HEK293 (cell line): ENCODE data around the gene CHST8.
"Not testable (repeated sequence)": the region's sequence is repeated elsewhere in the genome, so short reads cannot be mapped to it uniquely, and the experiment has no call there.

Source experiments
- CTCF ChIA-PET: fragments of 350-600 bp; formaldehyde crosslinking; extraction: SDS; loops from one replicate; lab custom pipeline; 2021; ENCODE audit warnings: antibody characterized with exemption; lab: Yijun Ruan, JAX
- POLR2A ChIA-PET: fragments of 300-600 bp; formaldehyde crosslinking; extraction: SDS; loops from one replicate; lab custom pipeline; 2020; ENCODE audit warnings: antibody characterized with exemption, inconsistent platforms; lab: Yijun Ruan, JAX
- H3K27ac ChIP-seq: fragments of 200-500 bp; sonication (Bioruptor generic); 2 replicates; pipeline ENCODE4 v1.5.1; 2014; ENCODE audit warnings: low read depth, low read length, control low read depth, inconsistent platforms; ENCODE audit errors: extremely low read depth
- H3K36me3 ChIP-seq, 2 experiments: fragments of 200-500 bp in 1 of 2; sonication (Bioruptor generic) in 1 of 2; 1 replicate in 1 of 2; 2 replicates in 1 of 2; pipeline ENCODE4 v1.5.1; 2014 to 2017; ENCODE audit warnings: inconsistent platforms in 2 of 2, low read length in 2 of 2; ENCODE audit not compliant: control insufficient read depth in 2 of 2, insufficient read depth in 1 of 2
- H3K4me1 ChIP-seq: fragments of 200-500 bp; sonication (Bioruptor generic); 2 replicates; pipeline ENCODE4 v1.5.1; 2014; ENCODE audit warnings: mild to moderate bottlenecking, low read length, inconsistent platforms; ENCODE audit not compliant: control insufficient read depth, insufficient read depth
- H3K4me3 ChIP-seq: 2 replicates; pipeline ENCODE4 v1.5.1; 2011; ENCODE audit warnings: low read depth, mild to moderate bottlenecking, control low read depth, low read length, moderate library complexity
- H3K9me3 ChIP-seq: fragments of 200-500 bp; sonication (Bioruptor generic); 2 replicates; pipeline ENCODE4 v1.5.1; 2014; ENCODE audit warnings: low read depth, low read length, inconsistent platforms; ENCODE audit not compliant: control insufficient read depth, insufficient read depth
- KLF1 ChIP-seq: fragments of 450-650 bp; formaldehyde crosslinking; IDR thresholded peaks from 2 replicates; pipeline ENCODE4 v1.5.1; 2016; ENCODE audit warnings: missing biosample characterization, missing genetic modification characterization
- KLF10 ChIP-seq: fragments of 450-650 bp; IDR thresholded peaks from 2 replicates; pipeline ENCODE4 v1.5.1; 2018; ENCODE audit warnings: missing biosample characterization, mild to moderate bottlenecking, missing genetic modification characterization
- MZF1 ChIP-seq: fragments of 450-650 bp; formaldehyde crosslinking; IDR thresholded peaks from 2 replicates; pipeline ENCODE4 v1.5.1; 2017; ENCODE audit warnings: missing biosample characterization, missing genetic modification characterization, borderline replicate concordance
- RBAK ChIP-seq: fragments of 450-650 bp; formaldehyde crosslinking; IDR thresholded peaks from 2 replicates; pipeline ENCODE4 v1.5.1; 2016; ENCODE audit warnings: missing biosample characterization, missing genetic modification characterization
- YY1 ChIP-seq: fragments of 450-650 bp; formaldehyde crosslinking; IDR thresholded peaks from 2 replicates; pipeline ENCODE4 v1.5.1; 2018; ENCODE audit warnings: missing biosample characterization, missing genetic modification characterization
- ZBTB17 ChIP-seq: fragments of 450-650 bp; formaldehyde crosslinking; IDR thresholded peaks from 2 replicates; pipeline ENCODE4 v1.5.1; 2016; ENCODE audit warnings: missing biosample characterization, missing genetic modification characterization
- ZBTB21 ChIP-seq: fragments of 450-650 bp; formaldehyde crosslinking; IDR thresholded peaks from 2 replicates; pipeline ENCODE4 v1.5.1; 2017; ENCODE audit warnings: missing biosample characterization, missing genetic modification characterization
- ZBTB44 ChIP-seq: fragments of 450-650 bp; IDR thresholded peaks from 2 replicates; pipeline ENCODE4 v1.5.1; 2018; ENCODE audit warnings: missing biosample characterization, mild to moderate bottlenecking, missing genetic modification characterization
- ZNF114 ChIP-seq: fragments of 450-650 bp; formaldehyde crosslinking; IDR thresholded peaks from 2 replicates; pipeline ENCODE4 v1.5.0; 2017; ENCODE audit warnings: missing biosample characterization, missing genetic modification characterization
- ZNF138 ChIP-seq: fragments of 450-650 bp; formaldehyde crosslinking; IDR thresholded peaks from 2 replicates; pipeline ENCODE4 v1.5.1; 2016; ENCODE audit warnings: missing biosample characterization, missing genetic modification characterization, borderline replicate concordance
- ZNF174 ChIP-seq: fragments of 450-650 bp; formaldehyde crosslinking; IDR thresholded peaks from 2 replicates; pipeline ENCODE4 v1.5.0; 2017; ENCODE audit warnings: missing biosample characterization, mild to moderate bottlenecking, missing genetic modification characterization
- ZNF221 ChIP-seq: fragments of 450-650 bp; formaldehyde crosslinking; IDR thresholded peaks from 2 replicates; pipeline ENCODE4 v1.5.1; 2017; ENCODE audit warnings: missing biosample characterization, missing genetic modification characterization, borderline replicate concordance
- ZNF24 ChIP-seq: fragments of 450-650 bp; formaldehyde crosslinking; IDR thresholded peaks from 2 replicates; pipeline ENCODE4 v1.5.1; 2016; ENCODE audit warnings: missing biosample characterization, missing genetic modification characterization
- ZNF274 ChIP-seq, 2 experiments: fragments of 200-500 bp in 1 of 2; fragments of 450-650 bp in 1 of 2; sonication (Bioruptor generic) in 1 of 2; formaldehyde crosslinking in 1 of 2; IDR thresholded peaks; 2 replicates each; pipeline versions ENCODE4 v1.5.1 to v1.6.1; 2014 to 2016; ENCODE audit warnings: borderline replicate concordance in 1 of 2, inconsistent platforms in 1 of 2, low read length in 1 of 2, missing biosample characterization in 1 of 2, missing genetic modification characterization in 1 of 2
- ZNF335 ChIP-seq: fragments of 450-650 bp; formaldehyde crosslinking; conservative IDR thresholded peaks from 2 replicates; pipeline ENCODE4 v1.5.1; 2016; ENCODE audit warnings: missing biosample characterization, missing genetic modification characterization
- ZNF362 ChIP-seq: fragments of 450-650 bp; formaldehyde crosslinking; IDR thresholded peaks from 2 replicates; pipeline ENCODE4 v1.5.1; 2016; ENCODE audit warnings: missing biosample characterization, missing genetic modification characterization
- ZNF37A ChIP-seq: fragments of 450-650 bp; IDR thresholded peaks from 2 replicates; pipeline ENCODE4 v1.5.1; 2018; ENCODE audit warnings: missing biosample characterization, missing genetic modification characterization
- ZNF658 ChIP-seq: fragments of 450-650 bp; formaldehyde crosslinking; IDR thresholded peaks from 2 replicates; pipeline ENCODE4; 2016; ENCODE audit warnings: missing biosample characterization, missing genetic modification characterization
- TF ChIP-seq, protein P1 (sequence below): fragments of 450-650 bp; formaldehyde crosslinking; IDR thresholded peaks from 2 replicates; pipeline ENCODE4 v1.5.1; 2016; ENCODE audit warnings: missing biosample characterization, missing genetic modification characterization
- TF ChIP-seq, protein P2 (sequence below): fragments of 450-650 bp; formaldehyde crosslinking; conservative IDR thresholded peaks from 2 replicates; pipeline ENCODE4 v1.5.1; 2016; ENCODE audit warnings: low read depth, missing biosample characterization, missing genetic modification characterization
- TF ChIP-seq, protein P3 (sequence below): fragments of 450-650 bp; formaldehyde crosslinking; IDR thresholded peaks from 2 replicates; pipeline ENCODE4 v1.5.1; 2016; ENCODE audit warnings: missing biosample characterization, missing genetic modification characterization

CHST8 gene

GRCh38 chr19:33604651-33605050 lies 17.1 kb upstream of the CHST8 start:
- TF ChIP-seq MZF1 (tag by site-specific recombination) (no peak), ZNF37A (tag by site-specific recombination) (no peak), ZNF114 (tag by site-specific recombination) (no peak), KLF1 (tag by site-specific recombination) (no peak), ZNF335 (no peak), RBAK (tag by site-specific recombination) (no peak)
- Histone ChIP-seq H3K27ac (no peak overlapping the region), H3K4me1 (no peaks in the 10 kb centered on the region), H3K4me3 (no peak overlapping the region), H3K9me3 (peaks cover 14% of the 10 kb centered on the region), H3K36me3 (no peaks in the 10 kb centered on the region)
- ChIA-PET CTCF (interaction anchor here (1.4 kb wide), 1 partner anchor 10 kb away, joined by 9 read pairs; no protein-coding TSS in a partner anchor), POLR2A (no interaction called here)

DNA sequence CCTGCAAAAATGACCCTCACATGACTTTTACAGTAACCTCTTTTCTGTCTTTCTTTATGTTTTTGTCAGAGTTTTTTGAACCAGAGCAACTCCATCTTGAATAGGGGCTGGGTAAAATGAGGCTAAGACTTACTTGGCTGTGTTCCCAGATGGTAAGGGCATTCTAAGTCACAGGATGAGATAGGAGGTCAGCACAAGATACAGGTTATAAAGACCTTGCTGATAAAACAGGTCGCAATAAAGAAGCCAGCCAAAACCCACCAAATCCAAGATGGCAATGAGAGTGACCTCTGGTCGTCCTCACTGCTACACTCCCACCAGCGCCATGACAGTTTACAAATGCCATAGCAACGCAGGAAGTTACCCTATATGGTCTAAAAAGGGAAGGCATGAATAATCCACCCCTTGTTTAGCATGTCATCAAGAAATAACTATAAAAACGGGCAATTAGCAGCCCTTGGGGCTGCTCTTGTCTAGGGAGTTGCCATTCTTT lies 15.9 kb upstream of the CHST8 start:
- H3K36me3 ChIP-seq, H3K27ac ChIP-seq, H3K4me1 ChIP-seq, H3K4me3 ChIP-seq, CTCF ChIA-PET, POLR2A ChIA-PET: not testable (repeated sequence)
- peaks cover 14% of the 10 kb centered on the region for H3K9me3 ChIP-seq
- TF ChIP-seq YY1: 0 out of 2 replicates have a peak, but pooled peaks have one; percentile 57
- peak; percentile 70; the same call in 1 of the 2 replicates for TF ChIP-seq ZBTB17

DNA sequence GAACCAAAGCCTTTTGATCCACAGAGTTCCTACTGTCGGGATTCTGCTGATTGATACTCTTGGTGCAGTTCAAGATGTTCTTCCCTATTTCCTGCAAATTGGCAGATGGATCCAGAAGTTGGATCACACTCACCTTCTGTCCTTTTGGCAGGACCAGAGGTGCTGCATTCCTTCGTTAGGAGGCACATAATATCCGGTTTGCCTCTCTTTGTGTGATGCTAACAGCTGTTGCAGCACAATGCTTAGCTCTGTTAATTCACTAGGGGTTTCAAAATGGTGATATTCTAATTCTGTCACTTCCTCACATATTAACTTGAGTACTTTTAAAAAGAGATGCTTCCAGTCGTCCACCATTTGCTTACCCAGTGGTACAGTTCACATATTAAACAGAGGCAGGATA lies 15.2 kb upstream of the CHST8 start:
- Histone ChIP-seq H3K9me3 (peaks cover 9% of the 10 kb centered on the region), H3K4me1 (no peaks in the 10 kb centered on the region), H3K36me3 (no peaks in the 10 kb centered on the region), H3K27ac (no peak overlapping the region), H3K4me3 (no peak overlapping the region)
- CTCF ChIA-PET: no interaction called here
- POLR2A ChIA-PET: no interaction called here
- TF ChIP-seq ZBTB44 (tag by site-specific recombination) (no peak), ZNF138 (tag by site-specific recombination) (no peak), ZNF221 (tag by site-specific recombination) (no peak), YY1 (no peak), ZNF174 (no peak), ZNF274 (IDR thresholded peaks at IDR 0.05; ENCODE audit: low read length) (no peak), ZNF274 (tag by site-specific recombination; IDR thresholded peaks at IDR 0.05; ENCODE audit: borderline replicate concordance) (no peak), ZBTB21 (no peak), KLF10 (tag by site-specific recombination) (no peak), ZNF24 (tag by site-specific recombination) (no peak), ZNF362 (tag by site-specific recombination) (no peak), ZNF658 (tag by site-specific recombination) (no peak)
- TF ChIP-seq, protein P1, sequence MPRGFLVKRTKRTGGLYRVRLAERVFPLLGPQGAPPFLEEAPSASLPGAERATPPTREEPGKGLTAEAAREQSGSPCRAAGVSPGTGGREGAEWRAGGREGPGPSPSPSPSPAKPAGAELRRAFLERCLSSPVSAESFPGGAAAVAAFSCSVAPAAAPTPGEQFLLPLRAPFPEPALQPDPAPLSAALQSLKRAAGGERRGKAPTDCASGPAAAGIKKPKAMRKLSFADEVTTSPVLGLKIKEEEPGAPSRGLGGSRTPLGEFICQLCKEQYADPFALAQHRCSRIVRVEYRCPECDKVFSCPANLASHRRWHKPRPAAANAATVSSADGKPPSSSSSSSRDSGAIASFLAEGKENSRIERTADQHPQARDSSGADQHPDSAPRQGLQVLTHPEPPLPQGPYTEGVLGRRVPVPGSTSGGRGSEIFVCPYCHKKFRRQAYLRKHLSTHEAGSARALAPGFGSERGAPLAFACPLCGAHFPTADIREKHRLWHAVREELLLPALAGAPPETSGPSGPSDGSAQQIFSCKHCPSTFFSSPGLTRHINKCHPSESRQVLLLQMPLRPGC (tag by site-specific recombination): no peak
- TF ChIP-seq, protein P2, sequence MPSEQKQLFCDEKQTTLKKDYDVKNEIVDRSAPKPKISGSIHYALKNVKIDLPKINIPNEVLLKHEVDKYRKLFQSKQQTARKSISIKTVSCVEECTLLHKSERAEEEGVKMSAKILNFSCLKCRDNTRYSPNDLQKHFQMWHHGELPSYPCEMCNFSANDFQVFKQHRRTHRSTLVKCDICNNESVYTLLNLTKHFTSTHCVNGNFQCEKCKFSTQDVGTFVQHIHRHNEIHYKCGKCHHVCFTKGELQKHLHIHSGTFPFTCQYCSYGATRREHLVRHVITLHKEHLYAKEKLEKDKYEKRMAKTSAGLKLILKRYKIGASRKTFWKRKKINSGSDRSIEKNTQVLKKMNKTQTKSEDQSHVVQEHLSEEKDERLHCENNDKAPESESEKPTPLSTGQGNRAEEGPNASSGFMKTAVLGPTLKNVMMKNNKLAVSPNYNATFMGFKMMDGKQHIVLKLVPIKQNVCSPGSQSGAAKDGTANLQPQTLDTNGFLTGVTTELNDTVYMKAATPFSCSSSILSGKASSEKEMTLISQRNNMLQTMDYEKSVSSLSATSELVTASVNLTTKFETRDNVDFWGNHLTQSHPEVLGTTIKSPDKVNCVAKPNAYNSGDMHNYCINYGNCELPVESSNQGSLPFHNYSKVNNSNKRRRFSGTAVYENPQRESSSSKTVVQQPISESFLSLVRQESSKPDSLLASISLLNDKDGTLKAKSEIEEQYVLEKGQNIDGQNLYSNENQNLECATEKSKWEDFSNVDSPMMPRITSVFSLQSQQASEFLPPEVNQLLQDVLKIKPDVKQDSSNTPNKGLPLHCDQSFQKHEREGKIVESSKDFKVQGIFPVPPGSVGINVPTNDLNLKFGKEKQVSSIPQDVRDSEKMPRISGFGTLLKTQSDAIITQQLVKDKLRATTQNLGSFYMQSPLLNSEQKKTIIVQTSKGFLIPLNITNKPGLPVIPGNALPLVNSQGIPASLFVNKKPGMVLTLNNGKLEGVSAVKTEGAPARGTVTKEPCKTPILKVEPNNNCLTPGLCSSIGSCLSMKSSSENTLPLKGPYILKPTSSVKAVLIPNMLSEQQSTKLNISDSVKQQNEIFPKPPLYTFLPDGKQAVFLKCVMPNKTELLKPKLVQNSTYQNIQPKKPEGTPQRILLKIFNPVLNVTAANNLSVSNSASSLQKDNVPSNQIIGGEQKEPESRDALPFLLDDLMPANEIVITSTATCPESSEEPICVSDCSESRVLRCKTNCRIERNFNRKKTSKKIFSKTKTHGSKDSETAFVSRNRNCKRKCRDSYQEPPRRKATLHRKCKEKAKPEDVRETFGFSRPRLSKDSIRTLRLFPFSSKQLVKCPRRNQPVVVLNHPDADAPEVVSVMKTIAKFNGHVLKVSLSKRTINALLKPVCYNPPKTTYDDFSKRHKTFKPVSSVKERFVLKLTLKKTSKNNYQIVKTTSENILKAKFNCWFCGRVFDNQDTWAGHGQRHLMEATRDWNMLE: no peak
- TF ChIP-seq, protein P3, sequence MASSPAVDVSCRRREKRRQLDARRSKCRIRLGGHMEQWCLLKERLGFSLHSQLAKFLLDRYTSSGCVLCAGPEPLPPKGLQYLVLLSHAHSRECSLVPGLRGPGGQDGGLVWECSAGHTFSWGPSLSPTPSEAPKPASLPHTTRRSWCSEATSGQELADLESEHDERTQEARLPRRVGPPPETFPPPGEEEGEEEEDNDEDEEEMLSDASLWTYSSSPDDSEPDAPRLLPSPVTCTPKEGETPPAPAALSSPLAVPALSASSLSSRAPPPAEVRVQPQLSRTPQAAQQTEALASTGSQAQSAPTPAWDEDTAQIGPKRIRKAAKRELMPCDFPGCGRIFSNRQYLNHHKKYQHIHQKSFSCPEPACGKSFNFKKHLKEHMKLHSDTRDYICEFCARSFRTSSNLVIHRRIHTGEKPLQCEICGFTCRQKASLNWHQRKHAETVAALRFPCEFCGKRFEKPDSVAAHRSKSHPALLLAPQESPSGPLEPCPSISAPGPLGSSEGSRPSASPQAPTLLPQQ (tag by site-specific recombination): no peak
